Adrenal gland (tissue), 5 donors: Measurements from ENCODE around the gene RAD51B.
"Not testable (repeated sequence)": the region's sequence is repeated elsewhere in the genome, so short reads cannot be mapped to it uniquely, and the experiment has no call there.

Experiments used
- CTCF ChIP-seq, 6 experiments: fragments of 450-650 bp in 4 of 6; fragments of 200-600 bp in 2 of 6; sonication (generic) in 1 of 6; IDR thresholded peaks; 1 replicate in 5 of 6; 2 replicates in 1 of 6; pipeline versions ENCODE4 v1.5.1 to v1.8.0; 2016 to 2021; ENCODE audit warnings: antibody characterized with exemption in 6 of 6, mild to moderate bottlenecking in 2 of 6, moderate library complexity in 1 of 6
- POLR2A ChIP-seq, 2 donors: fragments of 450-650 bp; IDR thresholded peaks; one replicate each; pipeline ENCODE4 v1.6.1; 2017; ENCODE audit warnings: antibody characterized with exemption in 2 of 2, mild to moderate bottlenecking in 2 of 2, moderate library complexity in 1 of 2
- donor health status: DM: no; HTN: no; CAD: no.

- TF ChIP-seq CTCF, POLR2A (IDR thresholded peaks at IDR 0.05): not testable (repeated sequence)
Observed at GRCh38 chr14:68031011-68031410, 211.4 kb downstream of the RAD51B start.
